ENCODE results near the gene ARFRP1. TPM values are rescaled to one million over a fixed set of nuclear protein-coding genes. Genes with fewer than 3 reads are reported as not detected.

The ARFRP1 gene
- total and polyA plus RNA-seq, 2 of the 4 experiments (the other 2 are of a cell fraction): 25.3 to 36.6 TPM

- H3K4me3 ChIP-seq (ENCODE audit: insufficient read depth, low read depth, low read length): no peak overlapping the region
- H2BK120ac ChIP-seq (ENCODE audit: low read depth, low read length): peak overlapping the region; percentile 95
- H3K27me3 ChIP-seq (ENCODE audit: control insufficient read depth, insufficient read depth, low read length): no peaks in the 10 kb centered on the region
- H3K4me2 ChIP-seq (ENCODE audit: low read depth, low read length): peak overlapping the region; percentile 6
- in situ Hi-C loops (cut with MboI; ENCODE audit: low sequenced_read_pairs): no loop called here
- peak overlapping the region; percentile 99 for H2AK5ac ChIP-seq (ENCODE audit: low read depth, low read length)
- no peaks in the 10 kb centered on the region for H4K20me1 ChIP-seq (ENCODE audit: insufficient read depth, low read length)
- peak overlapping the region; percentile 83; the same call in 2 of the 3 replicates for H2BK15ac ChIP-seq (ENCODE audit: low read depth, low read length)
- intact Hi-C loops (cut with micrococcal nuclease): no loop called here
- peak overlapping the region; percentile 98 for H3K4ac ChIP-seq (ENCODE audit: low read depth, low read length)
- ATAC-seq (ENCODE audit: low read depth) (peak; percentile 24), DNase-seq (peak; percentile 80)
- H4K5ac ChIP-seq (ENCODE audit: low read depth, low read length): peak overlapping the region; percentile 94
- H3K56ac ChIP-seq (ENCODE audit: extremely low read depth, insufficient read depth, low read length): peak overlapping the region; percentile 28; the same call in 1 of the 2 replicates
- H3K9ac ChIP-seq (ENCODE audit: low read depth, low read length): 0 out of 2 replicates have a peak overlapping the region, but pooled peaks have one; percentile 7
- peak overlapping the region; percentile 96 for H2BK5ac ChIP-seq (ENCODE audit: low read depth, low read length, poor library complexity, severe bottlenecking)
- peak overlapping the region; percentile 82 for H2BK20ac ChIP-seq (ENCODE audit: low read depth, low read length)
- H3K27ac ChIP-seq (ENCODE audit: insufficient read depth, low read length): peak overlapping the region; percentile 63
- peak overlapping the region; percentile 44 for H3K18ac ChIP-seq (ENCODE audit: low read depth, low read length)
- no peaks in the 10 kb centered on the region for H3K9me3 ChIP-seq (ENCODE audit: control insufficient read depth, insufficient read depth, low read length)
- peak overlapping the region; percentile 90 for H2AK9ac ChIP-seq (replicated peaks; ENCODE audit: low read depth, low read length, poor library complexity)
- peak overlapping the region; percentile 69 for H3K23ac ChIP-seq (ENCODE audit: low read depth, low read length)
- H3K4me1 ChIP-seq (ENCODE audit: control insufficient read depth, insufficient read depth, low read length): peaks cover 27% of the 10 kb centered on the region
- H3K79me1 ChIP-seq (ENCODE audit: low read depth in 1 of 2, low read length in 2 of 2): peaks cover 10 to 35% of the 10 kb centered on the region in 2 experiments; a peak in 3 of 4 replicates
- CTCF ChIA-PET: no interaction called here
- peak overlapping the region; percentile 83 to 98 for H4K8ac ChIP-seq (ENCODE audit: low read depth in 2 of 2, low read length in 2 of 2)
- no TSS peak for BruUV-seq (replicated peaks)
- peak overlapping the region; percentile 92 for H2AFZ ChIP-seq (replicated peaks; ENCODE audit: low read length, poor library complexity)
- POLR2A ChIA-PET (ENCODE audit: unreplicated experiment): no interaction called here
- dilution Hi-C loops (cut with HindIII; ENCODE audit: low sequenced_read_pairs, unreplicated experiment): no loop called here
- WGBS, 2 experiments (ENCODE audit: extremely low coverage in 2 of 2, insufficient read length in 1 of 2): 51% methylated on average over 16 of the region's 45 CpGs; no CpG with 5 or more reads in 1 of the 2 experiments
- peak overlapping the region; percentile 73 for H3K14ac ChIP-seq (replicated peaks; ENCODE audit: low read depth, low read length)
- 0 out of 2 replicates have a peak, but pooled peaks cover 3% of the 10 kb centered on the region for H3K36me3 ChIP-seq (ENCODE audit: control insufficient read depth, insufficient read depth, low read length)
- H4K91ac ChIP-seq (ENCODE audit: insufficient read depth, low read depth, low read length): peak overlapping the region; percentile 92
- peaks cover 22% of the 10 kb centered on the region for H3K9me1 ChIP-seq (ENCODE audit: insufficient read depth, low read length)
- TF ChIP-seq USF2 (IDR thresholded peaks at IDR 0.05; ENCODE audit: low read depth, low read length): peak; percentile 57
- TF ChIP-seq MXI1 (IDR thresholded peaks at IDR 0.05; ENCODE audit: borderline replicate concordance, low read depth, low read length): no peak
- TF ChIP-seq NFE2L2 (IDR thresholded peaks at IDR 0.05; ENCODE audit: low read depth, low read length): no peak
- TF ChIP-seq, protein P1, sequence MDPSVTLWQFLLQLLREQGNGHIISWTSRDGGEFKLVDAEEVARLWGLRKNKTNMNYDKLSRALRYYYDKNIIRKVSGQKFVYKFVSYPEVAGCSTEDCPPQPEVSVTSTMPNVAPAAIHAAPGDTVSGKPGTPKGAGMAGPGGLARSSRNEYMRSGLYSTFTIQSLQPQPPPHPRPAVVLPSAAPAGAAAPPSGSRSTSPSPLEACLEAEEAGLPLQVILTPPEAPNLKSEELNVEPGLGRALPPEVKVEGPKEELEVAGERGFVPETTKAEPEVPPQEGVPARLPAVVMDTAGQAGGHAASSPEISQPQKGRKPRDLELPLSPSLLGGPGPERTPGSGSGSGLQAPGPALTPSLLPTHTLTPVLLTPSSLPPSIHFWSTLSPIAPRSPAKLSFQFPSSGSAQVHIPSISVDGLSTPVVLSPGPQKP (IDR thresholded peaks at IDR 0.05; ENCODE audit: borderline replicate concordance, low read depth, low read length): no peak
- TF ChIP-seq BHLHE40 (IDR thresholded peaks at IDR 0.05; ENCODE audit: low read depth, low read length): peak; percentile 89
- TF ChIP-seq POLR2A (IDR thresholded peaks at IDR 0.05; ENCODE audit: low read depth, low read length): no peak
- no peak for TF ChIP-seq MAZ (IDR thresholded peaks at IDR 0.05; ENCODE audit: borderline replicate concordance, low read depth, low read length)
- no peak for TF ChIP-seq RCOR1 (IDR thresholded peaks at IDR 0.05; ENCODE audit: insufficient replicate concordance, low read length)
- TF ChIP-seq CEBPB (IDR thresholded peaks at IDR 0.05; ENCODE audit: low read depth, low read length): peak; percentile 36; the same call in 1 of the 2 replicates
- TF ChIP-seq FOS (IDR thresholded peaks at IDR 0.05; ENCODE audit: low read depth, low read length): no peak
- TF ChIP-seq, protein P2, sequence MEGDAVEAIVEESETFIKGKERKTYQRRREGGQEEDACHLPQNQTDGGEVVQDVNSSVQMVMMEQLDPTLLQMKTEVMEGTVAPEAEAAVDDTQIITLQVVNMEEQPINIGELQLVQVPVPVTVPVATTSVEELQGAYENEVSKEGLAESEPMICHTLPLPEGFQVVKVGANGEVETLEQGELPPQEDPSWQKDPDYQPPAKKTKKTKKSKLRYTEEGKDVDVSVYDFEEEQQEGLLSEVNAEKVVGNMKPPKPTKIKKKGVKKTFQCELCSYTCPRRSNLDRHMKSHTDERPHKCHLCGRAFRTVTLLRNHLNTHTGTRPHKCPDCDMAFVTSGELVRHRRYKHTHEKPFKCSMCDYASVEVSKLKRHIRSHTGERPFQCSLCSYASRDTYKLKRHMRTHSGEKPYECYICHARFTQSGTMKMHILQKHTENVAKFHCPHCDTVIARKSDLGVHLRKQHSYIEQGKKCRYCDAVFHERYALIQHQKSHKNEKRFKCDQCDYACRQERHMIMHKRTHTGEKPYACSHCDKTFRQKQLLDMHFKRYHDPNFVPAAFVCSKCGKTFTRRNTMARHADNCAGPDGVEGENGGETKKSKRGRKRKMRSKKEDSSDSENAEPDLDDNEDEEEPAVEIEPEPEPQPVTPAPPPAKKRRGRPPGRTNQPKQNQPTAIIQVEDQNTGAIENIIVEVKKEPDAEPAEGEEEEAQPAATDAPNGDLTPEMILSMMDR (conservative IDR thresholded peaks at IDR 0.05; ENCODE audit: low read depth, low read length): no peak
- 0 out of 2 replicates have a peak, but pooled peaks have one; percentile 3 for TF ChIP-seq RAD21 (IDR thresholded peaks at IDR 0.05; ENCODE audit: low read length)
- no peak for TF ChIP-seq MAFK (IDR thresholded peaks at IDR 0.05; ENCODE audit: low read depth, low read length)
- no peak for TF ChIP-seq CHD1 (IDR thresholded peaks at IDR 0.05; ENCODE audit: low read depth, low read length)
These were observed 21.1 kb downstream of the ARFRP1 start for GRCh38 chr20:63686492-63687321.
